Measurements from ENCODE around the gene MEIOSIN. TPM values are rescaled to one million over a fixed set of nuclear protein-coding genes. Genes with fewer than 3 reads are reported as not detected.

Gene MEIOSIN
- total RNA-seq, 2 donors from 2014 or later = 0.78 to 0.90 TPM

DNA sequence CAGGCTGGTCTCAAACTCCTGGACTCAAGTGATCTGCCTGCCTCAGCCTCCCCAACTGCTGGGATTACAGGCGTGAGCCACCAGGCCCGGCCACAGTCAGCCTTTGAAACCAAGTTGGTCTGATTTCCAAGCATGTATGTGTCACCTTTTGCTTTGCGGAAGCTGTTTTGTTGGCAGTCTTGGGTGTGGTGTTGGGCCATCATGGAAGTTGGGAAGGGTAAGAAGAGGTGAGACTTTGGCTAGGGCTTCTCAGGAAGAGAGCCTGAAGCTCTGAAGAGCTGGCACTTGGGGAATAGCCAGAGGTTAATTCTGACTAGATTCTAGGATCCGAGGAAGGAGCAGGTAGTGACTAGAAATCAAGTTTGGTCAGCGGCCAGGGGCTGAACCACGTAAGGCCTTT is 79.1 kb downstream of the MEIOSIN start:
- H3K9me3 ChIP-seq = no peaks in the 10 kb centered on the region
- H3K27ac ChIP-seq = no peak overlapping the region
- no peak overlapping the region for H3K4me3 ChIP-seq
- no peaks in the 10 kb centered on the region for H3K27me3 ChIP-seq
- H3K4me1 ChIP-seq = peaks cover 0 to 30% of the 10 kb centered on the region in 2 donors
- TF ChIP-seq, protein P1, sequence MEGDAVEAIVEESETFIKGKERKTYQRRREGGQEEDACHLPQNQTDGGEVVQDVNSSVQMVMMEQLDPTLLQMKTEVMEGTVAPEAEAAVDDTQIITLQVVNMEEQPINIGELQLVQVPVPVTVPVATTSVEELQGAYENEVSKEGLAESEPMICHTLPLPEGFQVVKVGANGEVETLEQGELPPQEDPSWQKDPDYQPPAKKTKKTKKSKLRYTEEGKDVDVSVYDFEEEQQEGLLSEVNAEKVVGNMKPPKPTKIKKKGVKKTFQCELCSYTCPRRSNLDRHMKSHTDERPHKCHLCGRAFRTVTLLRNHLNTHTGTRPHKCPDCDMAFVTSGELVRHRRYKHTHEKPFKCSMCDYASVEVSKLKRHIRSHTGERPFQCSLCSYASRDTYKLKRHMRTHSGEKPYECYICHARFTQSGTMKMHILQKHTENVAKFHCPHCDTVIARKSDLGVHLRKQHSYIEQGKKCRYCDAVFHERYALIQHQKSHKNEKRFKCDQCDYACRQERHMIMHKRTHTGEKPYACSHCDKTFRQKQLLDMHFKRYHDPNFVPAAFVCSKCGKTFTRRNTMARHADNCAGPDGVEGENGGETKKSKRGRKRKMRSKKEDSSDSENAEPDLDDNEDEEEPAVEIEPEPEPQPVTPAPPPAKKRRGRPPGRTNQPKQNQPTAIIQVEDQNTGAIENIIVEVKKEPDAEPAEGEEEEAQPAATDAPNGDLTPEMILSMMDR (IDR thresholded peaks at IDR 0.05) = no peak
- H3K36me3 ChIP-seq = no peaks in the 10 kb centered on the region
- no peak for DNase-seq (ENCODE audit: low spot score)

Other genes with a start within 250 kb of the MEIOSIN start
- 10 to 100 TPM; 22.8 to 24.0 TPM for gene RTN2, start 236.4 kb upstream of the MEIOSIN start, total RNA-seq
- gene PPM1N, start 235.0 kb upstream of the MEIOSIN start, total RNA-seq = 1 to 10 TPM in 1 of 2 donors, not detected in 1; 1.8 TPM
- gene VASP, start 226.0 kb upstream of the MEIOSIN start, total RNA-seq = 10 to 100 TPM; 61.4 to 61.7 TPM
- 10 to 100 TPM; 15.8 to 33.5 TPM for gene OPA3, start 148.6 kb upstream of the MEIOSIN start, total RNA-seq
- 10 to 100 TPM in 1 of 2 donors, 1 to 10 TPM in 1; 6.2 to 12.1 TPM for gene GPR4, start 131.2 kb upstream of the MEIOSIN start, total RNA-seq
- gene EML2, start 94.0 kb upstream of the MEIOSIN start, total RNA-seq = 10 to 100 TPM; 18.7 to 22.5 TPM
- 1 to 10 TPM; 2.7 to 3.1 TPM for gene GIPR, start 65.2 kb upstream of the MEIOSIN start, total RNA-seq
- 100 to 1,000 TPM; 158 to 201 TPM for gene SNRPD2, start 41.5 kb upstream of the MEIOSIN start, total RNA-seq
- 1 to 10 TPM; 2.4 to 3.0 TPM for gene QPCTL, start 40.8 kb upstream of the MEIOSIN start, total RNA-seq
- gene FBXO46, start 2.5 kb upstream of the MEIOSIN start, total RNA-seq = 10 to 100 TPM; 11.6 to 12.1 TPM
- gene SIX5, start 35.8 kb downstream of the MEIOSIN start, total RNA-seq = 10 to 100 TPM in 1 of 2 donors, 1 to 10 TPM in 1; 9.3 to 18.6 TPM
- 100 to 1,000 TPM; 107 to 214 TPM for gene DMPK, start 49.1 kb downstream of the MEIOSIN start, total RNA-seq
- 10 to 100 TPM; 41.5 to 55.9 TPM for gene DMWD, start 59.4 kb downstream of the MEIOSIN start, total RNA-seq
- gene RSPH6A, start 81.9 kb downstream of the MEIOSIN start, total RNA-seq = not detected
- gene SYMPK, start 129.7 kb downstream of the MEIOSIN start, total RNA-seq = 10 to 100 TPM; 16.4 to 20.6 TPM
- not detected for gene FOXA3, start 130.9 kb downstream of the MEIOSIN start, total RNA-seq
- gene IRF2BP1, start 152.7 kb downstream of the MEIOSIN start, total RNA-seq = 10 to 100 TPM; 24.2 to 30.5 TPM
- 1 to 10 TPM; 6.0 to 7.2 TPM for gene MYPOP, start 169.2 kb downstream of the MEIOSIN start, total RNA-seq
- not detected for gene NANOS2, start 181.3 kb downstream of the MEIOSIN start, total RNA-seq
- gene NOVA2, start 240.4 kb downstream of the MEIOSIN start, total RNA-seq = 1 to 10 TPM; 1.5 to 3.9 TPM